ENCODE measurements around the gene HMHB1. TPM values are rescaled to one million over a fixed set of nuclear protein-coding genes. Genes with fewer than 3 reads are reported as not detected.

HMHB1 gene
- not detected in 2 replicates for total RNA-seq

DNA sequence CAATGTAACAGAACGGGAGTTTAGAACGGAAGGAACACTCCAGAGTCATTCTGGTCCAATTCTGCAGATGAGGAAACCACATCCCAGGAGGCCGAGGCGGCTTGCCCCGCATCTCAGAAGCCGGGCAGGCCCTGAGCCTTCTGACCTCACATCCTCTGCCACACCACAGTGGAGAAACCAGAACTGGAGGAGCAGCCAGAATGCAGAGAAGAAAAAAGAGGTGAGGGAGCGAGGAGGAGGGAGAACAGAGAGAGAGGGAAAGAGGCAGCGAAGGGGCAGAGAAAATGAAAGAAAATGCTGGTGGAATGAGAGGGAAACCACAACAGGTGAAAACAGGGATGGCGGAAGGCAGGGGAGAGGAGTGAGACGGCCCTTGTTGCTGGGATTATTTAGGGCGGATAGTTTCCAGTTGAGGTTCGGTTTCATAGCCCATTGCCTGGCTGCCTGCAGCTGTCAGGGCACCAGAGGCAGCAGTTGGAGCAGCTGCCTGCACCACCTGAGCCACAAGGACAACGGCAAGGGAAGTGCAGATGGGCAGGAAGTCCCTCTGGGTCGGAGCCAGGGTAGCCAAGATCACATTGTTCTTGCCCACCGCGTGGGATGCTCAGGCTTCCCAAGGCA, at the start of gene HMHB1:
Gene HMHB1 (plus strand): TSS at position 77 of the 621 bp plus-strand sequence.
- DNase-seq = peak; percentile 4

DNA sequence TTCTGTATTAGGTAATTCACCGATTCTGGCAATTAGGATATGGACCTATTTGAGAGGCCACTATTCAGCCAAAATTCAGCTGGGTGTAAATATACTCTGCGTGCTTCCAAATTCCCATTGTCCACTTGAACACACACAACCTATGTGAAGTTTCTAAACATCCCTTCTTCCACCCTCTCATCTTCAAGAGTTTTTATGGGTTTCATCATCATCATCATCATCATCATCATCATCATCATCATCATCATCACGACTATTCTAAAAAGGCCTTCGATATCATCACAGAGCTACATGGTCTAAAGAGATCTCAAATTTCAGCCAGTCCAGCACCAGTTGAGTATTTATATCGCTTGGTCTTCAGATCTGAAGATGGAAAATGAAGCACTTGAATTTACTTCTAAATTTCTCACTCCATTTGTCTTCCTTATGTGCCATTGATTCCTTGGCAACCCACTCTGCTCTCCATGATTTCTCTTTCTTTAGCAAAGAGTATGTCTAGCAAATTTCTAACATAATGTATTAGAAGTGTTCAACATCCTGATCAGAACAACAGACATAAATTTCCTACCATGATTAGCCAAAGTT, 49.2 kb upstream of the HMHB1 start:
- no peak for DNase-seq

DNA sequence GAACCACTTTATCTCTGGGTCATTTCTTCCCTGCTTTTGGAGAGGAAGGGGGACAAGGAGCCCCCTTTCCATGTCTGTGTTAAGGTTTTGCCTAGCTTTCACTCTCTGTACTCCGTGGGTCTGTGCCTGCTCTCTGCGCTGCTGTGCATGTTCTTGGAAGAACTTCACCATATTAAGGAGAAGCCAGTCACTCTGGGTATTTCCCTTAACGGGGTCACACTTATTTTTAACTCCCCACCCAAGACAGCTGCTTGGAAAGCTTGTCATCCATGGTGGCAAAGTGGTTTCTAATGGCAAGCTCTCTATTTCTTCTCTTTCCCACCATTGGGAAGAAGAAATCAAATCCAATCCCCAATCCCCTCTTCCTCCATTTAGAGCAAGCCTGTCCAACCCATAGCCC, 44.8 kb upstream of the HMHB1 start:
- no peak for DNase-seq

DNA sequence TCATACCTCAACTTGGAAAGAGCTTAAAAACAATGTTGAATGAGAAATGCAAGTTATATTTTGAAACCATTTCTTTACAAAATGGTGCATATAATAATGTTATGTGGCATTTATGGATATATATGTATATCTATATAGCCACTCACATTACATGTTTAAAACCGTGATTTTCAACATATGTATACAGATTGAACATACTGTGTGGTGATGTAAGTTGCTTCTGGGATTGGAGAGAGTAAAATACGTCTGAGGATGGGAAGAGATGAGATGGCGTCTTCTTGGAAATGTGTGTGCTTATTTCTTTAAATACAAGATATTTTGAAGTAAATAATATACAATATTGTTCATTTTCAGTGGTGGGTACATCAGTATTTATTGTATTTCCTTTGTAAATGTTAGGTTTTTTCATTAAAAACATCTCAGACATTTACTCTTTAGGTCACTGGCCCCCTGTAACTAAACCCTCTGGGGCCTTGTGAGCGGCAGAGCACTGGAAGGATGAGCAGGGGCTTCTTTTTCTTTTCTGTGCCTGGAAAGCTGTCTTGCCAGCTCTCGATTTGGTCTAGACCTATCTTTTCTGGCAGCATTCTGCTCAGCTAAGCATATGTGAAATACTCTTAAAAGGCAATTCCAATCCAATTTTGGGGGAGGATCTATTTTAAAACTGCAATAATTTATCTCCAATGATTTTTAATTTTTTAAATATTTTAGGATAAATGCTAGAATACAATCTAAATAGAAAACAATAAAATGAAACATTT, 42.8 kb upstream of the HMHB1 start:
- DNase-seq = no peak

DNA sequence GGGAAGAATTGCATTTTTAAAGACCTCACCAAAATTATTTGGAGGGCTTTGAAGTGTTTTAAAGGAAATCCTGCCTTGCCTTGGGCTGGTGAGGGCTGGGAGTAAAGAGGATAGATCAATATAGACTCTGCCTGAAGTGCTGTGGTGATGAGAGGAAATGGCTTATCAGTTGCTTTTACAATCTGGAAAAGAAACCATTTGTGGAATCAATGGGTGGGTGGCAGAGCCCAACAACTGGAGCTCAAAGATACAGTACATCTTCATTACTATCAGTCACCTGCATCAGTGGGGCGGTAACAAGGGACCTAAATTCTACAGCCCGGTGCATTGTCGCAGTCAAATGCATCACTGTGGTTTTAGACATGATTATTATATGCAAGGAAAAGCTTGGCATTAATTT, 41.5 kb upstream of the HMHB1 start:
- no peak for DNase-seq

DNA sequence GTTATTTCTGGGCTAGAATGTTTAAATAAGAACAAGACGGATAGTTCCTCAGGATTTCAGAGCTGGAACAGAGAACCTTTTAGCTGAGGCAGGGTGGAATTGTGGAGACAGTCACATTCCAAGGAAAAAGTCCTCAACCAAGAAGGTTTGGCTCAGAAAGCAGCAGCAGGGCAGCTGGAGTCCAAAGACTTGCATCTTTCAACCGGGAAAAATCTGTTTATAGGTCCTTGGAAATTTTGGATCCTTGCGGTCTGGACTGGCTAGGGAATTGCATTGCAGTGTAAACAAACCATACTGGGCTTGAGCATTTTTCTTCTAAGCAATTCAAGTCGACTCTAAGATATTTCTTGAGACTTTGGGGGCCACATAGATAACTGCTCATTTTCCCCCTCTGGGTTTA, 40.8 kb upstream of the HMHB1 start:
- no peak for DNase-seq

DNA sequence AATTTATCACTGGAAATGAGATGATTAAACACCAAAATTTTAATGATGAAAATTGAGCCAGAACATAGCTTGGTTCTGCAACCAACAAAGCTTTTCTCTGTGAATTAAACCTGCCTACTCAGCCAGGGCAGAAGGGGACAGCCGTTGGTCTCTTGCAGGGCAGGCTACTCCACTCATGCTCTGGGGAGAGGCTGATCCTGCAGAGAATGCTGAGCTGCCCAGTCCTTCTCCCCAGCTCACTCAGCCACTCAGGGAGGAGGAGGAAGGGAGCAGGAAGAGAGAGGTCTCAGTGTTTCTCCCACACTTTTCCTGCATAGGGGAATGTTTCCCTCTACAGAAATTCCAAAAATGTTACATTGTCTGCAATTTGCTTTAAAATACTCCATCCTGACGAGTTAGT, 40.4 kb upstream of the HMHB1 start:
- DNase-seq = no peak

DNA sequence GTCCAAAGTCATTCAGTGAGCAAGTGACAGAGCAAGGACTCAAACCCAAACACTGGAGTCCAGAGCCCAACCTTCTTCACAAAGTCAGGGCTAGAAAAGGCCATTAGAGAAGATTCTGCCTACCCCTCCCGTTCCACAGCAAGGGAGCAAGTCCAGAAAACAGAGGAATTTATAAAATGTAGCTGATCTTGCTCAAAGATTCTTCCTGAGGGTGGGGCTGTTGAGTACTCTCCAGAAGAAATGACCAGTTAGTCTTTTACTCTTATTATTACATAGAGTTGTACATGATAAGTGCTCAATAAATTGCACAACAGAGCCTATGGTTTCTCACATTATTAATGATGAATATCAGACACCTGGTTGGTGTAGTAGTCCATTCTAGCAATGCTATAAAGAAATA, 39.3 kb upstream of the HMHB1 start:
- DNase-seq = no peak

DNA sequence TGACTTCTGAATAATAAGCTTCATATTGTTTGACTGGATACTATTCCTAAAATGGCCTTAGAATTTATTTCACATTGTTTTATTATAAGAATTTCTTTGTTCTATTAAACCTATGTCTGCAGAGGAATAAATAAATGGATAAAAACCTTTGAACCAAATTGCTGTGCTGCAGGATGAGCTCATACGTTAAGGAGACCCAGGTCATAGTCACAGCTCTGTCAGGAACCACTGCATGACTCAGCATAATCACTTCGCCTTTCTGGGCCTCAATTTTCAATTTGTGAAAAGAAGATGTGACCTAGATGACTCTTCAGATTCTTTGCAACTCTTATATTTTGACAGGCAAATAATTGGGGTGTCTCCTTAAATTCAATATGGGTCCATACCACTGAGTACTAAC, 36.7 kb upstream of the HMHB1 start:
- peak; percentile 1 for DNase-seq

DNA sequence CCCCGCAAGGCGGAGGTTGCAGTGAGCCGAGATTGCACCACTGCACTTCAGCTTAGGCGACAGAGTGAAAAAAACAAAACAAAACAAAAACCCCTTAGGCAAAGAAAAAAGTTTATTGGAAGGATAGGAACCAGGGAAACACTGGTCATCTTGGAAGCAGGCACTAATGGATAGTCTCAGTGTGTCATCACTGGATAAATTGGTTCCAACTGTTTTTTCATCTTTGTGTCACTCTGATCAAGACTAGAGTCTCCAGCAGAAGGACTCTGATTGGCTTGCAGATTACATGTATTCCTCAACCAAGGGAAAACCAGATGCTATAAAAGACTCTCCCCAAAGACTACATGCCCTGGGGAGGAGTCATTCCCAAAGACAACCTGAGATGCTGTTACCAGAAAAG, 35.0 kb upstream of the HMHB1 start:
- DNase-seq = no peak

DNA sequence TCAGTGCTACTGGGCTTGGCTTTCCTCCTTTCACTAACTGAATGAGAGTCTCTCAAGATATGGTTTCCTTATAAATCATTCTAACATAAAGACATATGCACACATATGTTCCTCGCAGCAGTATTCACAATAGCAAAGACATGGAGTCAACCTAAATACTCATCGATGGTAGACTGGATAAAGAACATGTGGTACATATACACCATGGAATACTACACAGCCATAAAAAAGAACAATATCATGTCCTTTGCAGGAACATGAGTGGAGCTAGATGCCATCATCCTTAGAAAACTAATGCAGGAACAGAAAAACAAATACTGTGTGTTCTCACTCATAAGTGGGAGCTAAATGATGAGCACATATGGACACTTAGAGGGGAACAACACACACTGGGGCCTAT, 32.5 kb upstream of the HMHB1 start:
- DNase-seq = no peak

DNA sequence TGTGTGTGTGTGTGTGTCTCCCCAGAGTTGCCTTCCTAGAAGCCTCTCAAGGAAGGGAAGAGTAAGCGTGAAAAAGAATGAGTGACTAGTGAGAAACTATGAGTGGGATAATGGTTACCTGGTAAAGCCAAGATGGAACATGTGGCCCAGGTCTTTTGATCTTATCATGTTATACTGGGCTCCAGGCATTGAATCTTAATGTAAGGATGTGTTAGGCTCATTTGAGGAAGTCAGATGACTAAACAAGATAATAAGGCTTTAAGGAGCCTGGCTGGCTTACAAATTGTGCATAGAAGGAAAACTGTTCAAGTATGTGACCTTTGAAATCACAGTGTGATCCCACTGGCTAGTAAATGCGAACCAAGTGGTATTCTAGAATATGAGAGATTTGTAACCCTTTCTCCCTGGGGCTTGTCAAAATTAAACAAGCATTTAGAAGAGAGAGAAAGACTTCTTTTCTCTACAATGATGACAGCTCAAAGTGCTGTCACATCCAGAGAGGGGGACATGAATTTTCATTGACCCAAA, 29.9 kb upstream of the HMHB1 start:
- no peak for DNase-seq

DNA sequence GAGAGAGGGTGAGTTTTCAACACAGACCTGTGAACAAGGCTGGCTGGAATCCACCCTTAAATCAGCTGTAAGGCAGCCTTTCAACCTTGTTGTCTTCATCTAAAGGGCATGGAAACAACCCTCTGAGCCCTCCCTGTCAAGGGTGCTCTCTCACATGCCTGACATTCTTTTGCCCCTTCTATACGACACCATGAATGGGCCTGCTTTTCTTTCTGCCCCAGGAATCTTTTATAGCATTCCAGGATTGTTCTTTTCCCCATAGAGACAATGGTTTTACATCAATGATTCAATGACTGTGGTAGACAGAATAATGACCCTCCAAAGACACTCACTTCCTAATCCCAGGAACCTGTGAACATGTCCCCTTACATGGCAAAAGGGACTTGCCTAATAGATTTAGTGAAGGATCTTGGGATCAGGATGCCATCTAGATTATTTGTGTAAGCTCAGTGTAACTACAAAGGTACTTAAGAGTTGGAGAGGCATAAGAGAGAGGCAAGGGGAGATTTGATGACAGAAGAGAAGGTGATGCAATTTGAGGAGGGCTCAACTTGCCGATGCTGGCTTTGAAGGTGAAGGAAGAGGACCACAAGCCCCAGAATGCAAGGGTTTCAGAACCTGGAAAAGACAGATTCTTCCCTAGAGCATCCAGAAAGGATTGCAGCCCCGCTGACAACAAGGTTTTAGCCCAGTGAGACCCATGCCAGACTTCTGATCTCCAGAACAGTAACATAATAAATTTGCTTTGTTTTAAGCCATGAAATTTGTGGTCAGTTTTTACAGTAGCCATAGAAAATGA, 29.2 kb upstream of the HMHB1 start:
- DNase-seq = no peak

DNA sequence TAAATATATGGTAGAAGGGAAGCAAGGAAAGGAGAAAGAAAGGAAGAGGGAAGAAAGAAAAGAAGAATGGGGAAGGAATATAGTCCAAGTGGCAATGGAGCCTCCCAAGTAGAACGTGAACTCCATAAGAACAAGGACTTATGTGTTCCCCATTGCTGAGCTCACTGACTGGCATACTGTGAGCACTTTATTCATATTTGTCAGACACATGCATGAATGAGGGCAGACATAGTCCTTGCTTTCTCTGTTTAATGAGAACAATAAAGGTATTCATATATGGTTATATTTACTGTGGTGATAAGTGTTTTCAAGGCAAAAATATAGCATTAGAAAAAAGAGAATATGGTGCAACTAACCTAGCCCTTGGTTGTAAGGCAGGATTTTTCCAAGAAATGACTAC, 23.6 kb upstream of the HMHB1 start:
- no peak for DNase-seq

DNA sequence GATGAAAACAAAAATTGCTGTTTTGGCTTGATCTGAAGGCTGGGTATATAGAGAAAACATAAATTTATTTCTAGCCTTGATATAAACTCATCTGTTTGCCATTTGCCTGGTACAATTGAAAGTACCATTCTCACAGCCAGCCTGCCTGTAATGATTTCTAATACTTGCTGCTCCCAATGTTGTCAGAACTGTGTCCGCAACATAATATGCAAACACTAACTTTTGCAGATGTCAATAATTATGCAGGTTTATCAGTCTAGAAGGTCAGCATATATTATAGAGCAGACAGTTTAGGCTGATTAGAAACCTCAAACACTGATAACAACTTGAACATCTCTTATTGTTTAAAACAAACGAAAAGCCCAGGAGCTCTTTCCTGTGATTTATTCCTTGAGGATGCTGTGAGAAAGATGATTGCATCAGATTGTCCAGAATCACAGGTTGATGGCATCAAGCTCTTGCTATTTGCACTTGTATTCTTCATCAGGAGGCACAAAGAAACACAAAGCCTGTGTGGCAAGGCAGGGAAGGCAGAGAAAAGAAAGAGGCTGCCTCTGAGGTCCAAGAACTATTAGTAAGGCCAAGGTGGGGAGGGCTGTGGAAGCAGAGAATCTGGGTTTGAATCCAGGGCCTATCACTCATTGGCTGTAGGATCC, 21.4 kb upstream of the HMHB1 start:
- DNase-seq = no peak

DNA sequence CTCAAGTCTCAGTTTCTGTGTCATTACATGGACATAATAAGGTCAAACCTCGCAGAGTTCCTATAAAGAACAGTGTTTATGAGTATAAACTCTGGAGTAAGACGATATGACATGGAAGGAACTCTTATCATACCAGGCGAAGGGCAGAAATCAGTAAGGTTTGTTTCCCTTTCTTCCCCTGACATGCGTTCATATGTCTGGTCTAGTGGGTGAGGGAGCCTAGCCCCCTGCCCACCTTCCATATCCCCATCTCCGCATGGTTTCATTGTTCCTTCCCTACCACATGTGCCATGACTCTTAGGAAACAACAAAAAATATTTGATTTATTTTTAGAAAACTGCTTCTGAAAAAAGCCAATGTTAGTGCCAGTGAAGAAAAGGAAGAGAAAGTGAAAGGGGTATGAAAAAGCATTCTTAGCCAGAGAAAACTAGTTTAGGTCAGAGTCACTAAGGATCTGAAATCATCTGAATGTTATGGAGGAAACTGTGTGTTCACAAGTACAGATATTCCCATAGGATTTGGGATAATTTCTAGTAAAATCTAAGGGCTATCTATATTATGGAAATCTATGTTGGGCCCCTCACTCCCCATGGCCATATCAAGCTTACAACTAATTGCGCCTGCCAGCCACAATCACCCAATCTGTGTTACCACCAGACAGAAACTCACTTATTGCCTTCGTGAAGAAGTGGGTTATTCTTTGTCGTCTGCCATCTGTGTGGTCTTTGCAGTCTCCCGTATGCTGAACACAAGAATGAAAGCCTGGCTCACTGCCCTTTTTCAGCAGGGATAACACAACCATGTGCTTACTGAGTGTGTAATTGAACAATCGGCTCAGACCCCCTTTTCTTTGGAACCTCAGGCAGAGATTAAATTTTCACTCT, 19.9 kb upstream of the HMHB1 start:
- DNase-seq = no peak

DNA sequence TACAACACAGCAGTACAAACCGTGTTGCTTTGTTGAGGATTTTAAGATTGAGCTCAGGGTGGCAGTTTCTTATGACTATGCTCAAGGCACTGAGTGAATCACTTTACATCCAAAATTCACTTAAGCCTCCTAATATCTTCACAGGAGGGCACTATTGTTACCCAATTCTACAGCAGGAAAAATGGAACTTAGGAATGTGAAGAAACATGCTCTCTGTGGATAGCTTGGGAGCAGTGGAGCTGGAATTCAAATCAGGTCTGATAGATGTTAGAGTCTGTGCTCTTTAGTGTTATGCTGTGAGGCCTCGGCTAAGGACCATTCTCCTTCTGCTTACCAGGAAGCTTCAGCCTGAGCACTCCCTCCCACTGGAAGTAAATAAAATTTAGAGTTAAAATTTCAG, 18.7 kb upstream of the HMHB1 start:
- no peak for DNase-seq

DNA sequence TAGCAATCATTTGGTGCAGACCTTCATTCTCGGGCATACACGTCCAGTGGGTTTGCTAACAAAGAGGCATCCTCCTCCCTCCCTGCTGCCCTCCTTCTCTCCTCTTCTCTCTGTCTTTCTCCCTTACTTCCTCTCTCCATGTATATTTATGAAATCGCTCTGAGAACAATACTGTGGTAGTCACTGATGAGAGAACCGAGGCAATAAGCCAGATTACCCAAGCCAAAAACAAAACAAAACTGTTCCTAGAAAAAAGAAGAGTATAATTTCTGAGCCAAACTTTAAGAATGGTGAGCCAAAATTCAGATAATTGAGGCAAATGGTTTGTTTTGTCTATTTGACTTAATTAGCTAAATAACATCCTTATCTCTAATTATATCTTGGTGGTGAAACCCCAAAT, 15.8 kb upstream of the HMHB1 start:
- no peak for DNase-seq

DNA sequence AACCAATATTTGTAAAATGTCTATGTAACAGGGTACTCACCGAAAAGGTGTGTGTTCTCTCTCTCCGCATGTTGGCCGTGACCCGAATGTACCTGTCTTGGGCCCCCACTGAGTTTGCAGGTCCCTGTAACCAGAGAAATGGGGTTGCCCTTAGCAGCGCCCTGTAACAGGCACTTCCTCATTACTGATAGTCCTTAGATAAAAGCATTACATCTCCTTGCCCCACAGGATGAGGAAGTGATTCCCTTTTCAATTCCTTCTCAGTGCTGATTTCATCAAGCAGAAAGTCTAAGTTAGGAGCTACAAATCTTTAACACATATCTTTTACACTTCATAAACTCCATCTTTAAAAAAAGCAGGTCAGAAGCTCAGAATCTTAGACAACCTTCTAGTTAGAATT, 15.2 kb upstream of the HMHB1 start:
- no peak for DNase-seq

DNA sequence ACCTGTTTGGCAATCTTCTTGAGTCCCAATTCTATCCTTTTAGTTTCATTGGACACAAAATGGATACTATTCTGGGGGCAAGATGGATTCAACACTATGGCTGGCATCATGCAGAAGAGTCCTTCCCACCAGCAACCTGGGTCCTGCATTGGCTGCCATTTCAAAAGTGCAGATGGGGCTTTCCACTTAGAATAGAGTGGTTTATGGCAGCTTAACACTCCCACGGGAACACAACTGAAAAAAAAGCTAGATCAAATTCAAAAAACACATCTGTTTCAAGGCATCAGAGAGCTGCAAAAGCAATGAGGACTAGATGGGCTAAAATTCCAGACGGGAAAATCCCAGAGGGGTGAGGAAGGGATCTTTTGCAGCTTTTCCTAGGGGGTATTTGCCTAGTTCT, 11.2 kb upstream of the HMHB1 start:
- DNase-seq = no peak

DNA sequence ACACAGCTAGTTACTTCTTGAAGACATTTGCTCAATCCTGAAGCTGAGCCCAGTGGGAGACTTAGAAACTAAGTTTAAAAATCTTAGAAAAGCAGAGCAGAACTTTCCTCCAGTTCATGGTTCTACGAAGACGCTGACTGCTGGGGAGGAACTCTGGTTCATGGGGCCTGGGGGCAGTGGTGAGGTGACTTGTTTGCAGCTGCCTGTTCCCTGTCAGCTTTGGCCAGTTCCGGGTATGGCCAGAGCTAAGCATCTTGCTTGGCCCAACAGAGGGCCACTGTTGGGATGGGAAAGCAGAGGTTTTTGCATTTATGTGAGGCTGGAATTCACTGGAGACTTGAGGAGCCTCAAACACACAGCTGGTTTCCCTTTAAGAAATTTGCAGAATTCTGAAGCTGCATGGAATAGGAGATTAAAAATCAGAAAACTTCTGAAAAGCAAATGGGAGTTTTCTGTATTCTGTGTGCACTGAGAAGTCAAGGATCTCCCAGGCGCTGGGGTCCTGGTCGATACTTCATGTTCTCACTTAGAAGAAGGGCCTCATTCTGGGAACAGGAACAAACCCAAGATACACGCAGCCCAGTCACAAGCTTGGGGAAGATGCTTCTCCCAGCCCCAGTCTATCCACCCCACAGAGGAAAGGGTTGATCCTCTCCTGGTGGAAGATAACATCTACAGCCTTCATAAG, 10.6 kb upstream of the HMHB1 start:
- no peak for DNase-seq

All from dermis blood vessel endothelial cell (primary cell).